A549 (cell line): ENCODE measurements around the gene SCYL1.

ENCODE experiments used
- CTCF ChIP-seq: fragments of >200 bp; sonication (Bioruptor Twin); formaldehyde crosslinking; IDR thresholded peaks from 3 replicates; pipeline ENCODE4 v1.5.1; 2016
- HDAC2 ChIP-seq: fragments of 200-600 bp; sonication (generic); IDR thresholded peaks from 2 replicates; pipeline ENCODE4 v1.6.1; 2016
- MAFK ChIP-seq: fragments of 450-650 bp; IDR thresholded peaks from 2 replicates; pipeline ENCODE4 v1.6.1; 2014; ENCODE audit not compliant: partially characterized antibody
- MAX ChIP-seq: IDR thresholded peaks from 2 replicates; pipeline ENCODE4 v1.6.1; 2012
- RAD21 ChIP-seq, 2 experiments: fragments of >200 bp in 1 of 2; sonication (Bioruptor Twin) in 1 of 2; formaldehyde crosslinking in 1 of 2; IDR thresholded peaks in 1 of 2; conservative IDR thresholded peaks in 1 of 2; 2 replicates in 1 of 2; 3 replicates in 1 of 2; pipeline ENCODE4 v1.6.1; 2012 to 2018; ENCODE audit warnings: inconsistent platforms in 1 of 2
- RCOR1 ChIP-seq: fragments of 150-350 bp; IDR thresholded peaks from 2 replicates; pipeline ENCODE4 v1.6.1; 2014; ENCODE audit warnings: antibody characterized with exemption, low read length, low read depth
- ZSCAN20 ChIP-seq: fragments of 250-450 bp; sonication (Bioruptor Pico); IDR thresholded peaks from 2 replicates; pipeline ENCODE4 v1.8.0; 2022; ENCODE audit warnings: mild to moderate bottlenecking, moderate library complexity

- TF ChIP-seq HDAC2 (no peak), ZSCAN20 (CRISPR knock-in tag) (no peak), CTCF (no peak), MAX (no peak; the same call in 1 of the 2 replicates), MAFK (no peak), RAD21 (conservative IDR thresholded peaks at IDR 0.05 in 1 of 2, IDR thresholded peaks at IDR 0.05 in 1 of 2) (no peak), RCOR1 (no peak)
Measured at GRCh38 chr11:65499713-65500386, 25.0 kb upstream of the SCYL1 start.
